Measurements from ENCODE around the gene LATS1. TPM values are rescaled to one million over a fixed set of nuclear protein-coding genes. Genes with fewer than 3 reads are reported as not detected.

LATS1 gene
- total RNA-seq, 1 experiment from 2014 or later = 25.1 TPM

DNA sequence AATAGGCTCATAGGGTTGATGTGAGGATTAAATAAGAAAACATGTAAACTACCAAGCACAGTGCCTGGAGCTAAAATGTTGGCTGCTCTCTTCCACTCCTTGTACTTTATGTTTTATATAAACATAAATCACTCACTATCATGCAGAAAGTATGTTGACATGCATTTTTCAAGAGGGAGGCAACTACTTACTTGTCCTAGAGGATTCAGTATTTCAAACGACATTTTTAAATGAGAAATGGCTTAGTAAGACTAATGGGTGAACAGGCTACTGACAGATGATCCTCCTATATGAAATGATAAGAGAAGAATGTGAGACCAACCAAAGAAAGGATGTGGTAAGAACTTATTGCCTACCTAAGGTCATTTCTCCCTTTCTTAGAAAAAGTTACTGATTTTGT is 21.0 kb downstream of the LATS1 start:
- H3K23me2 ChIP-seq (ENCODE audit: insufficient read length, low read depth, low read length, poor library complexity, severe bottlenecking) = no peaks in the 10 kb centered on the region
- no peak overlapping the region for H3K4ac ChIP-seq (ENCODE audit: low read depth, low read length)
- no CpG with 5 or more reads among the region's 1 CpG for WGBS (ENCODE audit: extremely low coverage, insufficient read length, low lambda C conversion rate)
- H4K5ac ChIP-seq (ENCODE audit: insufficient read length, low read depth, low read length) = no peak overlapping the region
- H3K9ac ChIP-seq (ENCODE audit: extremely low read depth, insufficient read length, low read length) = no peak overlapping the region
- H2AFZ ChIP-seq (ENCODE audit: low read length) = no peak overlapping the region
- DNase-seq = no peak
- H4K91ac ChIP-seq (ENCODE audit: insufficient read length, low read depth, low read length) = no peak overlapping the region
- H2BK5ac ChIP-seq (ENCODE audit: insufficient read length, low read length) = no peak overlapping the region
- no peak overlapping the region for H2BK12ac ChIP-seq (ENCODE audit: insufficient read length, low read depth, low read length)
- Mint-ChIP-seq H3K27ac (no peak overlapping the region), H3K36me3 (ENCODE audit: insufficient read depth in 1 of 3, low read depth in 3 of 3) (peaks cover 12 to 35% (median 27%) of the 10 kb centered on the region in 3 experiments; a peak in 6 of 7 replicates), H3K9me3 (no peaks in the 10 kb centered on the region), H3K4me3 (no peak overlapping the region), H3K4me1 (peaks cover 11 to 12% of the 10 kb centered on the region in 2 experiments), H3K27me3 (ENCODE audit: low read depth) (no peaks in the 10 kb centered on the region)
- no peaks in the 10 kb centered on the region; the same call in 1 of the 2 replicates for H3K4me1 ChIP-seq (ENCODE audit: insufficient read depth, low read length)
- H3K79me1 ChIP-seq (ENCODE audit: insufficient read depth, low read depth, low read length, poor library complexity, severe bottlenecking) = peaks cover 8% of the 10 kb centered on the region
- H3K79me2 ChIP-seq (ENCODE audit: insufficient read depth, low read length) = peaks cover 11% of the 10 kb centered on the region; the same call in 1 of the 2 replicates
- no peak overlapping the region for H2BK15ac ChIP-seq (ENCODE audit: low read depth, low read length)
- no peak overlapping the region for H3K18ac ChIP-seq (ENCODE audit: insufficient read length, low read depth, low read length)
- H3K56ac ChIP-seq (ENCODE audit: insufficient read length, low read depth, low read length) = no peak overlapping the region
- H3K23ac ChIP-seq (ENCODE audit: insufficient read length, low read depth, low read length) = no peak overlapping the region
- no peak overlapping the region for H3T11ph ChIP-seq (ENCODE audit: low read length)
- H3K27me3 ChIP-seq (ENCODE audit: insufficient read depth, low read length) = no peaks in the 10 kb centered on the region
- H4K20me1 ChIP-seq (ENCODE audit: control insufficient read depth, insufficient read depth, insufficient read length) = no peaks in the 10 kb centered on the region
- H3K27ac ChIP-seq (ENCODE audit: insufficient read length, low read depth, low read length) = no peak overlapping the region
- H4K8ac ChIP-seq (replicated peaks; ENCODE audit: insufficient read length, low read depth, low read length) = no peak overlapping the region
- TF ChIP-seq, protein P1, sequence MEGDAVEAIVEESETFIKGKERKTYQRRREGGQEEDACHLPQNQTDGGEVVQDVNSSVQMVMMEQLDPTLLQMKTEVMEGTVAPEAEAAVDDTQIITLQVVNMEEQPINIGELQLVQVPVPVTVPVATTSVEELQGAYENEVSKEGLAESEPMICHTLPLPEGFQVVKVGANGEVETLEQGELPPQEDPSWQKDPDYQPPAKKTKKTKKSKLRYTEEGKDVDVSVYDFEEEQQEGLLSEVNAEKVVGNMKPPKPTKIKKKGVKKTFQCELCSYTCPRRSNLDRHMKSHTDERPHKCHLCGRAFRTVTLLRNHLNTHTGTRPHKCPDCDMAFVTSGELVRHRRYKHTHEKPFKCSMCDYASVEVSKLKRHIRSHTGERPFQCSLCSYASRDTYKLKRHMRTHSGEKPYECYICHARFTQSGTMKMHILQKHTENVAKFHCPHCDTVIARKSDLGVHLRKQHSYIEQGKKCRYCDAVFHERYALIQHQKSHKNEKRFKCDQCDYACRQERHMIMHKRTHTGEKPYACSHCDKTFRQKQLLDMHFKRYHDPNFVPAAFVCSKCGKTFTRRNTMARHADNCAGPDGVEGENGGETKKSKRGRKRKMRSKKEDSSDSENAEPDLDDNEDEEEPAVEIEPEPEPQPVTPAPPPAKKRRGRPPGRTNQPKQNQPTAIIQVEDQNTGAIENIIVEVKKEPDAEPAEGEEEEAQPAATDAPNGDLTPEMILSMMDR (conservative IDR thresholded peaks at IDR 0.05) = no peak
- H2BK20ac ChIP-seq (ENCODE audit: low read depth, low read length, poor library complexity, severe bottlenecking) = no peak overlapping the region
- no peak overlapping the region for H3K4me2 ChIP-seq (ENCODE audit: insufficient read depth, insufficient read length, low read length)
- H3K9me3 ChIP-seq (ENCODE audit: control insufficient read depth, low read depth, low read length) = no peaks in the 10 kb centered on the region
- H3K14ac ChIP-seq (ENCODE audit: insufficient read depth, low read length) = no peak overlapping the region
- no peak overlapping the region for H2BK120ac ChIP-seq (ENCODE audit: low read depth, low read length, poor library complexity, severe bottlenecking)
- no peak overlapping the region for H2AK5ac ChIP-seq (ENCODE audit: insufficient read length, low read length)
